ENCODE data around the gene ZNF800.

- no peak for TF ChIP-seq ZFP3 (CRISPR knock-in tag; IDR thresholded peaks at IDR 0.05)
- TF ChIP-seq TSHZ2 (CRISPR knock-in tag; IDR thresholded peaks at IDR 0.05): no peak
- no peak for TF ChIP-seq PATZ1 (CRISPR knock-in tag; IDR thresholded peaks at IDR 0.05; ENCODE audit: borderline replicate concordance)
- no peak for TF ChIP-seq CSRNP3 (CRISPR knock-in tag; IDR thresholded peaks at IDR 0.05)
- TF ChIP-seq ZFP30 (CRISPR knock-in tag; IDR thresholded peaks at IDR 0.05): no peak
- TF ChIP-seq POU6F1 (CRISPR knock-in tag; IDR thresholded peaks at IDR 0.05; ENCODE audit: borderline replicate concordance, low read depth): no peak
- TF ChIP-seq PPARA (CRISPR knock-in tag; IDR thresholded peaks at IDR 0.05; ENCODE audit: borderline replicate concordance): no peak
Observed at GRCh38 chr7:127382301-127383085, 10.0 kb downstream of the ZNF800 start.
